ENCODE results near the gene TBX21. TPM values are rescaled to one million over a fixed set of nuclear protein-coding genes. Genes with fewer than 3 reads are reported as not detected.

TBX21 gene
- total and polyA plus RNA-seq, 9 of the 15 experiments (the other 6 are each of a cell fraction or from before 2014, with no cell fraction given): 0.07 TPM; not detected in 8

- TF ChIP-seq CBX1 (IDR thresholded peaks at IDR 0.05; ENCODE audit: low read depth): no peak
- no peak for TF ChIP-seq MAFK (IDR thresholded peaks at IDR 0.05; ENCODE audit: low read length)
- TF ChIP-seq, protein P1, sequence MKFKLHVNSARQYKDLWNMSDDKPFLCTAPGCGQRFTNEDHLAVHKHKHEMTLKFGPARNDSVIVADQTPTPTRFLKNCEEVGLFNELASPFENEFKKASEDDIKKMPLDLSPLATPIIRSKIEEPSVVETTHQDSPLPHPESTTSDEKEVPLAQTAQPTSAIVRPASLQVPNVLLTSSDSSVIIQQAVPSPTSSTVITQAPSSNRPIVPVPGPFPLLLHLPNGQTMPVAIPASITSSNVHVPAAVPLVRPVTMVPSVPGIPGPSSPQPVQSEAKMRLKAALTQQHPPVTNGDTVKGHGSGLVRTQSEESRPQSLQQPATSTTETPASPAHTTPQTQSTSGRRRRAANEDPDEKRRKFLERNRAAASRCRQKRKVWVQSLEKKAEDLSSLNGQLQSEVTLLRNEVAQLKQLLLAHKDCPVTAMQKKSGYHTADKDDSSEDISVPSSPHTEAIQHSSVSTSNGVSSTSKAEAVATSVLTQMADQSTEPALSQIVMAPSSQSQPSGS (CRISPR knock-in tag; IDR thresholded peaks at IDR 0.05): no peak
- TF ChIP-seq ZNF121 (CRISPR knock-in tag; conservative IDR thresholded peaks at IDR 0.05): no peak
- TF ChIP-seq NFIC (IDR thresholded peaks at IDR 0.05): no peak
- no peak for TF ChIP-seq FOXO4 (CRISPR knock-in tag; IDR thresholded peaks at IDR 0.05)
- no peak for TF ChIP-seq KLF1 (tag; IDR thresholded peaks at IDR 0.05)
- no peak for TF ChIP-seq ZNF174 (CRISPR knock-in tag; IDR thresholded peaks at IDR 0.05)
- no peak for TF ChIP-seq SRSF7 (optimal IDR thresholded peaks at IDR 0.05; ENCODE audit: low read depth, low read length)
- TF ChIP-seq ILF3 (IDR thresholded peaks at IDR 0.05; ENCODE audit: borderline replicate concordance): no peak
Measured at GRCh38 chr17:47707056-47707804, 25.8 kb upstream of the TBX21 start (continued).

Measured in K562 (cell line).